GM04504 (cell line): ENCODE measurements around the gene RNF13.
A peak's percentile ranks its signal among the peaks of the same experiment; 100 is the strongest.

Experiments
- DNase-seq: peaks from one replicate; pipeline ENCODE4 v3.0.0-alpha.2; 2012; ENCODE audit warnings: low read depth

The RNF13 gene

GRCh38 chr3:149812606-149813366, at the start of gene RNF13:
Gene RNF13, plus strand, starts transcription at chr3:149813215. Its CDS starts 32,812 bp downstream, at chr3:149846027.
- peak; percentile 94 for DNase-seq

GRCh38 chr3:149763565-149764195, 49.3 kb upstream of the RNF13 start:
- DNase-seq = no peak

- no peak for DNase-seq
Measured at GRCh38 chr3:149764302-149764701, 48.7 kb upstream of the RNF13 start.

GRCh38 chr3:149765762-149766334, 47.2 kb upstream of the RNF13 start:
- peak; percentile 10 for DNase-seq

GRCh38 chr3:149767720-149768119, 45.3 kb upstream of the RNF13 start:
- no peak for DNase-seq

- no peak for DNase-seq
Measured at GRCh38 chr3:149768704-149769103, 44.3 kb upstream of the RNF13 start.

- DNase-seq = no peak
Measured at GRCh38 chr3:149770246-149770645, 42.8 kb upstream of the RNF13 start.

GRCh38 chr3:149771652-149772271, 41.3 kb upstream of the RNF13 start:
- DNase-seq = peak; percentile 10

GRCh38 chr3:149772861-149773260, 40.2 kb upstream of the RNF13 start:
- DNase-seq = no peak

GRCh38 chr3:149776170-149776569, 36.8 kb upstream of the RNF13 start:
- DNase-seq = no peak

GRCh38 chr3:149777414-149778214, 35.4 kb upstream of the RNF13 start:
- no peak for DNase-seq

GRCh38 chr3:149781211-149781610, 31.8 kb upstream of the RNF13 start:
- DNase-seq = no peak

- DNase-seq = no peak
Measured at GRCh38 chr3:149781741-149782140, 31.3 kb upstream of the RNF13 start.

- DNase-seq = peak; percentile 17
Measured at GRCh38 chr3:149783576-149783975, 29.4 kb upstream of the RNF13 start.

GRCh38 chr3:149784064-149784704, 28.8 kb upstream of the RNF13 start:
- DNase-seq = no peak

- no peak for DNase-seq
Measured at GRCh38 chr3:149790268-149790667, 22.7 kb upstream of the RNF13 start.

- no peak for DNase-seq
Measured at GRCh38 chr3:149790698-149791097, 22.3 kb upstream of the RNF13 start.

- no peak for DNase-seq
Measured at GRCh38 chr3:149792452-149793270, 20.4 kb upstream of the RNF13 start, which contains the start of gene ANKUB1. Gene ANKUB1, minus strand, starts transcription at chr3:149792554. Its CDS starts 188 bp downstream, at chr3:149792366.

GRCh38 chr3:149796026-149796425, 17.0 kb upstream of the RNF13 start:
- no peak for DNase-seq

GRCh38 chr3:149800693-149801092, 12.3 kb upstream of the RNF13 start:
- no peak for DNase-seq
